GM12875 (cell line): ENCODE results near the gene C16orf90.

Experiments used
- H3K4me3 ChIP-seq: one replicate; pipeline ENCODE4 v1.5.1; 2011; ENCODE audit warnings: low read depth, low read length, control low read depth
- CTCF ChIP-seq: IDR thresholded peaks from 2 replicates; pipeline ENCODE4 v1.5.1; 2011; ENCODE audit warnings: low read depth, mild to moderate bottlenecking, control low read depth, inconsistent platforms, low read length, moderate library complexity, borderline replicate concordance; ENCODE audit not compliant: insufficient read depth

The C16orf90 gene

GRCh38 chr16:3501783-3502400, 6.6 kb upstream of the C16orf90 start:
- no peak for TF ChIP-seq CTCF
- H3K4me3 ChIP-seq: peak overlapping the region; percentile 81

- peak overlapping the region; percentile 81 for H3K4me3 ChIP-seq
Observed at GRCh38 chr16:3501412-3501761, 6.1 kb upstream of the C16orf90 start.

GRCh38 chr16:3498988-3499387, 3.7 kb upstream of the C16orf90 start:
- TF ChIP-seq CTCF: no peak
- no peak overlapping the region for H3K4me3 ChIP-seq

- no peak for TF ChIP-seq CTCF
- no peak overlapping the region for H3K4me3 ChIP-seq
Observed at GRCh38 chr16:3497771-3498170, 2.5 kb upstream of the C16orf90 start.

- TF ChIP-seq CTCF: no peak
- H3K4me3 ChIP-seq: no peak overlapping the region
Observed at GRCh38 chr16:3496386-3496785, 1.1 kb upstream of the C16orf90 start.

GRCh38 chr16:3494386-3494973, 809 bp downstream of the C16orf90 start:
- no peak for TF ChIP-seq CTCF
- H3K4me3 ChIP-seq: no peak overlapping the region

- H3K4me3 ChIP-seq: no peak overlapping the region
- TF ChIP-seq CTCF: no peak
Observed at GRCh38 chr16:3492356-3492755, 2.9 kb downstream of the C16orf90 start.

GRCh38 chr16:3490911-3491629, 4.2 kb downstream of the C16orf90 start:
- no peak for TF ChIP-seq CTCF
- no peak overlapping the region for H3K4me3 ChIP-seq
